ENCODE measurements around the gene WDR33. TPM values are rescaled to one million over a fixed set of nuclear protein-coding genes. Genes with fewer than 3 reads are reported as not detected.

The WDR33 gene
- total RNA-seq, 1 experiment from 2014 or later: 61.1 TPM

- Mint-ChIP-seq H3K4me1 (ENCODE audit: low read depth, unreplicated experiment) (peaks cover 9% of the 10 kb centered on the region), H3K27me3 (ENCODE audit: unreplicated experiment) (no peaks in the 10 kb centered on the region), H3K27ac (ENCODE audit: unreplicated experiment) (no peak overlapping the region), H3K4me3 (ENCODE audit: low read depth, unreplicated experiment) (no peak overlapping the region), H3K9me3 (ENCODE audit: low read depth, unreplicated experiment) (no peaks in the 10 kb centered on the region), H3K36me3 (ENCODE audit: insufficient read depth, unreplicated experiment) (peaks cover 14% of the 10 kb centered on the region)
- CTCF ChIA-PET: interaction anchor here (0.5 to 0.6 kb wide), 2 partner anchors 29 to 95 kb away, joined by 4 to 6 read pairs; no protein-coding TSS in a partner anchor
- no peak for DNase-seq
- intact Hi-C loops (cut with micrococcal nuclease; ENCODE audit: unreplicated experiment): no loop called here
- no TSS peak for BruUV-seq (replicated peaks)
- TF ChIP-seq CTCF (IDR thresholded peaks at IDR 0.05; ENCODE audit: unreplicated experiment): no peak
These were observed 27.9 kb downstream of the WDR33 start for GRCh38 chr2:127783101-127783500.

GRCh38 chr2:127778850-127779249 lies 32.1 kb downstream of the WDR33 start:
- Mint-ChIP-seq H3K27me3 (ENCODE audit: unreplicated experiment) (no peaks in the 10 kb centered on the region), H3K4me3 (ENCODE audit: low read depth, unreplicated experiment) (no peak overlapping the region), H3K9me3 (ENCODE audit: low read depth, unreplicated experiment) (no peaks in the 10 kb centered on the region), H3K36me3 (ENCODE audit: insufficient read depth, unreplicated experiment) (peaks cover 5% of the 10 kb centered on the region), H3K4me1 (ENCODE audit: low read depth, unreplicated experiment) (no peaks in the 10 kb centered on the region), H3K27ac (ENCODE audit: unreplicated experiment) (no peak overlapping the region)
- TF ChIP-seq CTCF (IDR thresholded peaks at IDR 0.05; ENCODE audit: unreplicated experiment): no peak
- no peak for DNase-seq
- CTCF ChIA-PET: no interaction called here
- BruUV-seq (replicated peaks): no TSS peak
- intact Hi-C loops (cut with micrococcal nuclease; ENCODE audit: unreplicated experiment): no loop called here

GRCh38 chr2:127778447-127778846 lies 32.5 kb downstream of the WDR33 start:
- Mint-ChIP-seq H3K36me3 (ENCODE audit: insufficient read depth, unreplicated experiment) (peaks cover 5% of the 10 kb centered on the region), H3K9me3 (ENCODE audit: low read depth, unreplicated experiment) (no peaks in the 10 kb centered on the region), H3K4me3 (ENCODE audit: low read depth, unreplicated experiment) (no peak overlapping the region), H3K27me3 (ENCODE audit: unreplicated experiment) (no peaks in the 10 kb centered on the region), H3K27ac (ENCODE audit: unreplicated experiment) (no peak overlapping the region), H3K4me1 (ENCODE audit: low read depth, unreplicated experiment) (no peaks in the 10 kb centered on the region)
- DNase-seq: no peak
- TF ChIP-seq CTCF (IDR thresholded peaks at IDR 0.05; ENCODE audit: unreplicated experiment): no peak
- CTCF ChIA-PET: no interaction called here
- intact Hi-C loops (cut with micrococcal nuclease; ENCODE audit: unreplicated experiment): no loop called here
- no TSS peak for BruUV-seq (replicated peaks)

GRCh38 chr2:127776122-127776780 lies 34.7 kb downstream of the WDR33 start:
- CTCF ChIA-PET: no interaction called here
- peaks cover 5% of the 10 kb centered on the region for H3K4me1 Mint-ChIP-seq (ENCODE audit: low read depth, unreplicated experiment)
- no TSS peak for BruUV-seq (replicated peaks)
- H3K4me3 Mint-ChIP-seq (ENCODE audit: low read depth, unreplicated experiment): no peak overlapping the region
- H3K27me3 Mint-ChIP-seq (ENCODE audit: unreplicated experiment): no peaks in the 10 kb centered on the region
- no peaks in the 10 kb centered on the region for H3K9me3 Mint-ChIP-seq (ENCODE audit: low read depth, unreplicated experiment)
- H3K27ac Mint-ChIP-seq (ENCODE audit: unreplicated experiment): no peak overlapping the region
- intact Hi-C loops (cut with micrococcal nuclease; ENCODE audit: unreplicated experiment): no loop called here
- no peaks in the 10 kb centered on the region for H3K36me3 Mint-ChIP-seq (ENCODE audit: insufficient read depth, unreplicated experiment)
- no peak for TF ChIP-seq CTCF (IDR thresholded peaks at IDR 0.05; ENCODE audit: unreplicated experiment)
- DNase-seq: no peak
